Effector CD4-positive, alpha-beta T cell (primary cell): ENCODE data around the gene MMP17.
"Not testable (repeated sequence)": the region's sequence is repeated elsewhere in the genome, so short reads cannot be mapped to it uniquely, and the experiment has no call there.

ENCODE experiments used
- DNase-seq: peaks from one replicate; pipeline ENCODE4 v3.0.0-alpha.2; 2020

The MMP17 gene

DNA sequence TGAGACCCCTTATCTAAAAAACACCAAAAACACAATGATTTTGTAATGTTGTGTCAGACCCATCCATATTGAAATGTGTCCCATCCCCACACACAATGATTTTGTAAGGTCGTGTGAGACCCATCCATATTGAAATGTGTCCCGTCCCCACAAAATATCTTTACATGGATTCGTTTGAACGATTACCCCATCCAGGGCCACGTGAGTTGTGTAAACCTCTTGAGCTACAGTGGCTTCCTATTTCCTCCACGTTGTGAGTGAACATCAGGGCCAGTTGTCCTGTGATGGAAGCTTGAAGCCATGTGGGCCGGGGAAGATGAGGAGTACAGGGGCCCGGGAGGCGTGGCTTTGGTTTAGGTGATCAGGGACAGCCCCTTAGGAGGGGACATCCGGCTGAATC is 39.3 kb downstream of the MMP17 start:
- DNase-seq, result no peak

DNA sequence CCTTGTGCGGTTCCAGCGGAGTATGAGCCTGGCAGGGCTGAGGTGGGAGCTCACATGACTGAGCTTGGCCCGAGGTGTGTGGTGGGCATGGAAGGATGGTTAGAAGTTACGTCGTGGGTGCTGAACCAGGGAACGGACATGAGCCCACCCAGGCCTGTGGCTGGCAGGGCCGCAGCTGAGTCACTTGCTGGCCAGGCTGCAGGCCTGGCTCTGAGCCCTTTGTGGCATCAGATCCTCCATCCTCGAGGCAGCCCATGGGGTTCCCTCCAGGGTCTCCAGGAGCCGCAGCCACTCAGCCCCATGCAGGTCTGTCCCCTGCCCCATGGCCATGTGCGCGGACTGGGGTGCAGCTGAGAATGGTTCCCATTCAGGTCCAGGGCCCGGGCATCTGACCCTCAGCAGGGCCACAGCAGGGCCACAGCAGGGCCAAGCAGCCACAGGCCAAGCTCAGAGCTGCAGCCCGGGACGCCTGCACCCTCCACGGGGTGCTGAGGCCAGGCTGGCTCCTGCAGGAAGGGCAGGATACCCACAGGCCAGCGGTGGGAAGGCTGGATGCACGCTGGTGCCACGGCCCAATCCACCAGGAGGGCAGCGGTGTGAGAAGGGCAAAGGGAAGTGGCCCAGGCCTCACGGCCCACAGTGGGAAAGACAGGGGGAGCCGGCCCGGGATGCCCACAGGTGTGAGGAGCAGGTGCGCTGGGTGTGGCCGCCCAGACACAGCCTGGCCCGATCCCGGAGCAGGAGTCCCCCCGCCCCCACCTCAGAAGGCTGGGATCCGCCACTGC is 39.9 kb downstream of the MMP17 start:
- no peak for DNase-seq

- no peak for DNase-seq
These were observed 41.8 kb downstream of the MMP17 start for GRCh38 chr12:131869871-131870418.

GRCh38 chr12:131871677-131872076 is 43.5 kb downstream of the MMP17 start:
- DNase-seq, result no peak

DNA sequence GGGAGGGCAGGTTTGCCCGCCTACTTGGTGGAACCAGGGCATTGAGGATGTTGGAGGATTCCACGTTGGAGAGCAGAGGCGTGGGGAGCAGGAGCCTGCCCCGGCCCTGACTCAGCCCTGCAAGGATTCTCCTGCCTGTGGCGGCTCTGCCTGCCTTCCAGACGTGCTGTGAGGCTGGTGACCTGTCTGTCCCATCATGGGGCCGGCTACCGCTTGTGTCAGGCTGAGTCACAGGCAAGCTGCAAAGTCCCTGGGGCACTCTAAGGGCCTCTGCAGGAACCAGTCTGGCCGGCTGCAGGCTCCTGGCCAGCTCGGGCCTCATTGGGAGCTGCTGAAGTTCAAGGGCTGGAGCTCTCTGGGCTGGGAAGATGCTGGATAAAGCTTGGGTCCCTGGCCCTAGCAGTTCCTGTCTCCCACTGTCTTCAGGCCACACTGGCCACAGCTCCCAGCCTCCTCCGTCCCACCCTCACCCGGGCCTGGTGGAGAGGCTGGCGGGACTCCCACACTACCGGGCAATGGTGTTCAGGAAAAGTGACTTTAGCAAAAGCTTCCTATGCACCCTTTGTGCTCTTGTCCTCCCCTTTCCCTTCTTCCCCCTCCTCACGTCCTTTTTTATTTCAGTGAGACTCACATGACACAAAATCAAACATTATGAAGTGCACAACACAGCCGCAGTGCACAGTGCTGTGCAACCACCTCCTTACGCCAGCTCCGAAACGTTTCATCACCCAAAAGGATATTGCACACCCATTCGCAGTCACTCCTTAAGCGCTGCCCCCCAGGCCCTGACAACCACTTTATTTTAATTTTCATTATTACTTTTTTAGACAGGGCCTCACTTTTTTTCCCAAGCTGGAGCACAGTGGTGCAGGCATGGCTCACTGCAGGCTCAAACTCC is 44.2 kb downstream of the MMP17 start:
- DNase-seq, result no peak

GRCh38 chr12:131873293-131873692 is 45.1 kb downstream of the MMP17 start:
- no peak for DNase-seq

- not testable (repeated sequence) for DNase-seq
These were observed 46.8 kb downstream of the MMP17 start for GRCh38 chr12:131874972-131875371.

DNA sequence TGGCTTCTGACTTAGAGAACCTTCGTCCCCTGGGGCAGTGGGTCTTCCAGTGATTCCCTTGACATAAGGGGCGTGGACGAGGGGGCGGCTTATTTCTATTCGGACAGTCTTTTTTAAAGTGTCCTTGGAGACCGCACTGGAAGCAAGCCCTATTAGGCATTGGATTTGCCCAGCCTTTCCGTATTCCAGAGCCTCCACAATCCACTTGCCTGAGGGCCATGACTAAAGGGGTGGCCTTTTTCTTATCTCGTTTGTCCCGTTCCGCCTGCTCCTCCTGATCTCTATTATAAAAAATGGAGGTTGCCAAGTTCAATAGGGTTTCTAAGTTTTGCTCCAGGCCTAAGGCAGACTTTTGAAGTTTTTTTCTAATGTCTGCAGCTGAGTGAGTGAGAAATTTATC is 49.0 kb downstream of the MMP17 start:
- not testable (repeated sequence) for DNase-seq

DNA sequence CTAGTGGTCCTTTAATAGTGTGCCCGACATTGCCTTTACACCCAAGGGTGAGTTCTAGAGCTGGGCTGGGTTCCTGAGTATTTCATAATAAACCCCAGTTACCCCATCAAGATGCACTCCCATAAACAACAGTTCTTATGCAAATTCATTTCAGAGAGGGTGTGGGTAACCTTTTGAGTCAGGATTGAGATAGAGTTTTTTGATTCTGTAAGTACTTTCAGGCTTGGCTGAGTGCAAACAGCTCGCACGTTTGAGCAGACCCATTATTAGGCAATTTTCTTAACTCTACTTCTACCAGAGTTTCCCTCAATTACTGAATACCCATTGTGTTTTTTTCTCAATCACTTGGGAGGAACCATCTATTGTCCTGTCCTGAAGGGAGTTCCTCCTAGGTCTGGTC is 50.2 kb downstream of the MMP17 start:
- DNase-seq, result not testable (repeated sequence)

GRCh38 chr12:131882804-131883520 is 54.8 kb downstream of the MMP17 start:
- no peak for DNase-seq

DNA sequence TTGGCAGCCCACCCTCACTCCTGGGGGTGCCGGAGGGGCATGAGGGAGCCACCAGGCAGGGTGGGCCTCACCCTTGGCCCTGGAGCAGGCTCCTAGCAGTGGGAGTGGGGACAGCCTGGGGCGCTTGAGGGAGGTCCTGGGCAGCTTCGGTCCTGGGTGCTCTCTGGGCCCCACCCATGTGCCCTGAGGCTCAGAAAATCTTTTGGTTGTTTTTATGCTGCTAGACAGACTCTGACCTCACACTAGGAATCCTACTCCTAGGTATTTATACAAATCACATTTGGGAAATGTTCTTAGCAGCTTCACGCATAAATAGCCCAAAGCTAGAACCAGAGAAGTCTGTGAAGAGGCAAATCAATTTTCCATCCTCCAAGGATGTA is 55.3 kb downstream of the MMP17 start:
- DNase-seq, result no peak

DNA sequence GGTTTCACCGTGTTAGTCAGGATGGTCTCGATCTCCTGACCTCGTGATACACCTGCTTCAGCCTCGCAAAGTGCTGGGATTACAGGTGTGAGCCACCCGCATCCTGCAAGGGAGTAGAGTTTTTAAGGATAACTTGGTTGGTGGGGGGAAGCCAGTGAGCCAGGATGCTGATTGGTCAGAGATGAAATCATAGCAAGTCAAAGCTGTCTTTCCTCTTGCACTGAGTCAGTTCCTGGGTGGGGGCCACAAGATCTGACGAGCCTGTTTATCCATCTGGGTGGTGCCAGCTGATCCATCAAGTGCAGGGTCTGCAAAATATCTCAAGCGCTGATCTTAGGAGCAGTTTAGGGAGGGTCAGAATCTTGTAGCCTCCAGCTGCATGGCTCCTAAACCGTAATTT is 56.9 kb downstream of the MMP17 start:
- DNase-seq, result not testable (repeated sequence)

DNA sequence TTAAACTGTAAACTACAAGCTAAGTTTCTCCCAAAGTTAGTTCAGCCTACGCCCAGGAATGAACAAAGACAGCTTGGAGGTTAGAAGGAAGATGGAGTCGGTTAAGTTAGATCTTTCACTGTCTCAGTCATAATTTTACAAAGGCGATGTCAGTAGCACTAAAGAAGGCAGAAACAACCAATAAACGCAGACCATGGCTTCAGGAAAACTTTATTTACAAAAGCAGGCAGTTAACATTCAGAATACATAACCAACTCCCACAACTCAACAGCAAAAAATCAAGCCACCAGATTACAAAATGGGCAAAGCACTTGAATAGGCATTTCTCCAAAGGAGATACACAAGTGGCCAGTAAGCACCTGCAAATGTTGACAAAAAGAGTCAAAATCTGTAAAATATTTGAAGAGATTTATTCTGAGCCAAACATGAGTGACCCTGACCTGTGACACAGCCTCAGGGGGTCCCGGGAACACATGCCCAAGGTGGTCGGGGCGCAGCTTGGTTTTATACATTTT is 57.4 kb downstream of the MMP17 start:
- DNase-seq, result no peak

- not testable (repeated sequence) for DNase-seq
These were observed 63.5 kb downstream of the MMP17 start for GRCh38 chr12:131891722-131892121.

DNA sequence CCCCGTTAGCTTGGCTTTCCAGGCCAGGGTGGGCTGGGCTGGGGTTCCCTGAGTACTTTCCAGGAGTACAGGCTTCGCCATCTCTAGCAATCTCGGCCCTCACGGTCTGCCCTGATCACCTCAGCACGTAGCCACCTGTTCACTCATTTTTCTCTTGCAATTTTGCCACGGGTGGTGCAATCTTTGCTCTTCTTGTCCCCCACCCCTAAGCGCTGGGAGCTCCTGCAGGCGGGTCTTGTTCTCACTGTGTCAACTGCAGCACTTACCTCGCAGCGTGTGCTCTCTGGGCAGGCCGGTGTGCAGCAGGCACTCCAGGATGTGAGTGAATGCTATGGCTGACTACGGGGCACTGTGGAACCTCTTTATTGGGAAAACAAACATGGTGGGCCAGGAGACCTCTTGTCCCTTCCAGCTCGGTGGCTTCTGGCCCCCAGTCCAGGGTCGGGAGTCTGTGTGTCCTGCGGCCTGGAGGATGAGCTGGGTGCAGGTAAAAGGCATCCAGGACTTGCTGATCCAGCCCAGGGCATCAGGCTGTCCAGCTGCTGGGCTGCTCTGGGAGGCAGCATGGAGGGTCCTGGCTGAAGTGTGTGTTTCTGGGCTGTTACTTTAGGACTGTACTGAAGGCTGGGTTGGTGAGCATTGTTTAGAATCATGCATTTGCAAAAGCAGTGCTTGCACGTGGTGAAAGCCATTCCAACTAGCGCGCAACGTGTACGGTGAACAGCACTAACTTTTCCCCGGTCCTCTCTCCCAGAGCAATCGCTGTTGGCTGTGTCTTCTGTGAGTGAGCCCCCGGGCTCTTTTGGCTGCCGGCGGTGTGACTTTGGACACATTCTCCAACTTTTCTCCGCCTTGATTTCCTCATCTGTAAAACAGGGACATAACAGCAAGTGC is 64.8 kb downstream of the MMP17 start:
- no peak for DNase-seq

DNA sequence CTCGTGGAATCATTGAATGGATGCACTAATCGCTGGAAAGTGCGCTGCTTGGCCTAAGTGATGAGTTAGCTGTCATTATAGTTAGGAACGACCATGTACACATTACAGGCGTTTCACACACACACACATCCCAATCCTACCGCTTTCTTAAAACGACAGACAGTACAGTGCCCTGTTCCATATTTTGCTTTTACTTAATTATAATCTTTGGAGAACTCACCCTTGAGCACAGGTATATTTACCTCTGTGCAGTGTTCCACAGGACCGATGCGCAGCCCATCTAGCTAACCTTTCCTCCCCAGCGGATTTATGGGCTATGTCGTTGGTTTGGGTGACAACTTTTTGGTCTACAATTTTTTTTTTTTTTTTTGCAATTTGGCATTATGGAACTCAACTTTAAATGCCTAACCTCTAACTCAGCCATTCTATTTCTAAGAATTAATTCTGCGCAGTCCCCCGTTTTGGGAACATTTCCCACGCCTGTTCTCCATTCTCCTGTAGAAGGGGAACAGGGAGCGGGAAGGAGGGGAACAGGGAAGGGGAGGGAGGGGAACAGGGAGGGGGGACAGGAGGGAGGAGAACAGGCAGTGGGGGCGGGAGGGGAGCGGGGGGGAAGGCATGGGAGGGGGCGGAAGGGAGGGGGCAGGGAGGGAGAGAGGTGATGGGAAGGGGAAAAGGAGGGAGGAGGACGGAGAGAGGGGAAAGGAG is 65.6 kb downstream of the MMP17 start:
- DNase-seq, result no peak

DNA sequence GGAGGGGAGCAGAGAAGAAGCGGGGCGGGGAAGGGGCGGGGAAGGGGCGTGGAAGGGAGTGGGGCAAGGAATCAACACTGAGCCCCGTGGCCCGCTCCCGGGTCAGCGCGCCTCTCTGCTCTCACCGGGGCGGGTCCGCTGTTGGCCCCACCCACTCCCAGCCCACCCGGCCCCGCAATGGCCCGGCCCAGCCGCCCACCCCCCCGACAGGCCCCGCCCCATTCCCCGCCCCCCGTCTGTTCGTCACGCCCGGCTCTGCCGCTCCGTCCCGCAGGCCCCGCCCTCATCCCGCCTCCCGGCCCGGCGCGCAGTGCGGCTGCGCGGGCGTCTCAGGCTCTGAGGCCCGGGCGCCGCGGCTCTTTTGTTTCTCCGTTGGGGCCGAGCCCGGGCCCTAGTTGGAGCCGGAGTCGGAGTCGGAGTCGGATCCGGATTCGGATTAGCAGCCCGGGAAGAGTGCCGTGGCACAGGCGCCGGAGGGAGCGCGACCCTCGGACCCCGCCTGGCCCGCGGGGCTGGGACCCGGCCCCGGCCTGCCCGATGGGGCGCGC is 66.2 kb downstream of the MMP17 start, which contains the start of gene ULK1:
Gene ULK1 (plus strand): TSS at position 310 of the 548 bp plus-strand sequence. CDS start 380 bp downstream, outside the sequence.
- peak; percentile 88 for DNase-seq

DNA sequence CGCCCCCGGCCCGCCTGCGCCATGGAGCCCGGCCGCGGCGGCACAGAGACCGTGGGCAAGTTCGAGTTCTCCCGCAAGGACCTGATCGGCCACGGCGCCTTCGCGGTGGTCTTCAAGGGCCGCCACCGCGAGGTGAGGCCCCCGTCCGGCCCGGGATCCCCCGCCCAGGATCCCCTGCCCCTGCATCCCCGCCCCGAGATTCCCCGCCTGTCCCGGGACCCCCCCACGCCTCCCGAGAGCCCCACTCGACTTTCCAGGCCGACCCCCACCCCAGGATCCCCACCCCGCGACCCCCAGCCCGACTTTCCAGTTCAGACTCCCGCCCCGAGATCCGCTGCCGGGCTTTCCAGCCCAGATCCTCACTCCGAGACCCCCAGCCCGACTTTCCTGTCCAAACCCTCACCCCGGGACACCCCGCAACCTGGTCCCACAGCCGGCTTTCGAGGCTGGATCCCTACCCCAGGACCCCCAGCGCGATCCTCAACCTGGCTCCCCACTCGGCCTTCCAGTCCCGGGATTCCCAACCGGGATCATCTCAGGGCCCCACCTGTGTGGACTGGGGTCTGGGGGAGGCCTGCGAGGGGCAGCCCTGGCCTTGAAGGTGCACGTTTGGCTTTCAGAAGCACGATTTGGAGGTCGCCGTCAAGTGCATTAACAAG is 66.9 kb downstream of the MMP17 start:
- no peak for DNase-seq

- DNase-seq, result no peak
These were observed 67.5 kb downstream of the MMP17 start for GRCh38 chr12:131895640-131896079.
